ENCODE data around the gene SLC23A1.

Gene SLC23A1

DNA sequence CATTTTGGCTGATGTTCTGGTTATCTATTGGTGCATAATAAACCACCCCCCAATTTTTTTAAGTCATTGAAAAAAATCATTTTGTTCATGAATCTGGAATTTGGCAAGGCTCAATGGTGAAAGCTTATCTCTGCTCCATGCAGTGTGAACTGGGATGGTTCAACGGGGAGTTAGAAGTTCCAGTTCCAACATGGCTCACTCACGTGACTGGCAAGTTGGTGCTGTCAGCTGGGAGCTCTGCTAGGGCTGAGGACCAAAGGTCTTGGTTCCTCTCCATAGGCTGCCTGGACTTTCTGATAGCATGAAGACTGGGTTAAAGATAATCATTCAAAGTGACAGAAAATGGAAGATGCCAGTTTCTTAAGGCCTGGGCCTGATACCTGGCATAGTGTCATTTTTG lies 23.9 kb upstream of the SLC23A1 start:
- DNase-seq = no peak

DNA sequence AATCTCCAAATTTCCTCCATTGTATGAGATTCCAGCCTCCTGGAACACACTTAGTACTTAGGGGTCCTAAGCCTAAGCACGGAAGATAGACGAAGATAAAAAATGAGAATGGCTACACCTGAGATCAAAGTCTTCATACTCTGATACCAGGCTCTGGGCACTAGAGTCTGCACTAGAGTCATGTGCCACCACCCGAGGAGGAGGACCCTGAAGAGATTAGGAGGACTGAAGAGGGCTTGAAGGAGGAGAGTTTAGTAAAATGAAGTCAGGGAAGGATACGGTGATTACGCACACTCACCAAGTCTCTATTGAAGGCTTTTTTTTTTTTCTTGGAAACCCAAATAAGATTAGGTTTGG lies 21.4 kb upstream of the SLC23A1 start:
- DNase-seq = no peak

DNA sequence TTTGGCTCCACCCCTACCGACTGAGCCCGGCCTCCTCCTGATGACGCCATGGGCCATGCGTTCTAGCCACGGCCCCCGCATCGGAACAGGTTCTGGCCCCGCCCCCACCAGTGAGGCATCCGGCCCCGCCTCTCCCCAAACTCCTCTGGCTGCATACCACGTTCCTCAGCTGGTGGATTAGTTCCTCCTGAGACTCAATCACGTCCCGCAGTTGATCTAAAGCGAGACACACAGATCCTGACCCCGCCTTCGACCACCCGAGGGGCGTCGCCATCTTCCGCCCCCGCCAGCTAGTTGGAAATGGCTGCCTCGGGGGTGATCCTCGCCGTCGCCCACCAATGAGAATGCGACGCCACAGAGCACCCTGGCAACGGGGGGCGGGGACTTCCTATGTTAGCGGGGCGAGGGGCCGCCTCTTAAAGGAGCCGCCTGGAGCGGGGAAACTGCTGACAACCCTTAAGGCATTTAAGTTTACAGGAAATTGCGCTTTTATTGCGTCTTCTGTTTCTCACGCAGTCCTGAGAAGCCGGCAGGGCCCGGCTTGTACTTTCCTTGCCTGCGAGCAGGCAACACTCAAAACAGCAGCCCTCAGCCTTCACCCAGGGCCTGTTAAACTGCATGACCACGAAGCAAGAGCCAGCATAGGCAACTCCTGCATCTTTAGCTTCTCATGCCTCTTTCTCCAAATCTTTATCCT lies 20.8 kb upstream of the SLC23A1 start, which contains the start of gene SPATA24:
SPATA24 (minus strand) TSS at position 303 of the 697 bp plus-strand sequence; CDS start at position 274, 29 bp downstream.
- DNase-seq = peak; percentile 99

DNA sequence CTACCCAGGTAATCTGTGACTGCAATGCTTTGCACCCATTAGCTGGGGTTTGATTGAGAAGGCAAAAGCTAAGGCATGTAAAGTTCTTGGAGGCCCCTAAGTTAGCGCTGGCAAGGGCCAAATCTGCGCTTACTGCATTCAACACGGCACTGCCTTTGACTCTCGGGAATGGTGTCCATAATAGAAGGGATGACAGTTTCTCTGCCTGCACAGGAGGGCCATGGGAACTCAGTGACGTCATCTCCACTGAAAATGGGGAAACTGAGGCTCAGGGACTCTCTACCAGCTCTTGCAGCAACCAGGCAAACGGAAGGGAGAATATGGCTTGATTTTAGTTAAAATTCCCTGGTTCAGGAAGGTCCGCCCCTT lies 20.3 kb upstream of the SLC23A1 start:
- DNase-seq = no peak

DNA sequence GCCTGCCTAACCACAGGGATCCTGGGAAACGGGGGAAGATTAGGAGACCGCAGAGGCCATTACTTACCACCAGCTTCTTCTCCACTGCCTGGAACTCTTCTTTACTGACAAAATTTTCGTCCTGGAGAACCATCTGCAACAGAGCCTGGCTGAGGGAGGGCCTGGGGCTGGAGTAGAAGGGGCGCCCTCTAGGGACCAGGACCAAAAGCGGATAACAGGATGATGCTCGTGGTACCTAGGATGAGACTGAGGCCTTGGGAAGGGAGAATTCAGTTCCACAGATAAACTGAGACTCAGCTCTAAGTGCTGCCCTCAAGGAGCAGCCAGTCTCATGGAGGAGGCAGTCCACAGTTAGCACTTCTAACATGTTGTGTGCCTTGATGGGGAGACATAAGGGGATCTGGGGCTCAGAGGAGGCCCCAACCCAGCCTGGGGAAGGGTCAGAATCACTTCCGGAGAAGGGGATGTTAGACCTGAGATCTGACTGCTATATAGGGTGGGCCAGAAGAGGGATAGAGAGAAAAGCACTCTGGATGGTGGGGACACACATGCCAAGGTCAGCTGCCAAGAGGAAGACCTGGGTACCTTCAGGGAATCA lies 19.6 kb upstream of the SLC23A1 start:
- DNase-seq = peak; percentile 30 to 63 (median 48)

DNA sequence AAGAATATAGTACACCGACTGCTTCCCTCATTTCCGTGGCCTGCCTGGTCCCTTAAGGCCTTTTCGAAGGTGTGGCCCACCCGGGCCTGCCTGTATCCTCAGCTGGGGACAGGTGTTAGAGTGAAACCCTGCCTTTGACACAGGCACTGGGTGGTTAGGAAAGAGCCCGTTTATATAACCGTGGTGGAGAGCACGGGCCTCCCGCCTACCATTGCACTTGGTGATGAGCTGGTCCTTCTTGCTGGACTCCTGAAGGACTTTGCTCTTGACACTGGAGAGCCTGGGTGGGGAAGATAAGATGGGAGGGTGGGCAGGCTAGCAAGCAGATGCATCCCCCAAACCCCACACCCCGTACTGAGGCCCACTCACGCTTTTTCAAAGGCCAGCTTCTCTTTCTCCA lies 18.4 kb upstream of the SLC23A1 start:
- DNase-seq = no peak

DNA sequence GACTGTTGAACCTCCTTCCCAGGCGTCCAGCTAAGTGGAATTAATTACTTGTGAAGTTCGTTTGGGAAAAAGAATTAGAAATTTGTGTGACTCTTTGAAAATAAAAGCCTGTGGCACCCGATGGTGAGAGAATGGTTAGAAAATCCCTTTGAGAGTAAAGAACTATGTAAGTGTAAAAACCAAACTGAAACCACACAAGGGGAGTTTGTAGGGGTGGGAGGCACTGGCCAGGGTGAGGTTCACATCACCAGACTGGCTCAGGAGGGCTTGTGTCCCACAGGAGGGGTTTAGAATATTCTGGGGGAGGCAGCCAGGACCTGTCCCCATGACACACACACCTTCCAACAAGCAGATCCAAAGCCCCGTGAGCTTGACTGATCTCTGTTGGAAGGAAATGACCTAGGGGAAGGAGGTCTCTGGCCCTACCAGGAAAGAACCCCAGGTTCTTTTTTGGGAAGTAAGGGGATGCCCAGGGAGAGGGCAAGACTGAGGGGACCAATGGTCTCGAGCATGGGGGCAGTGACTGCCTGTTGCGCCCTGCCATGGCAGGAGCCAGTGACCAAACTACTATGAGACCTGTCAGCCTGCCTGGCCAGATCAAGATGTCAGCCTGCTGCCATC lies 16.5 kb upstream of the SLC23A1 start:
- no peak for DNase-seq

DNA sequence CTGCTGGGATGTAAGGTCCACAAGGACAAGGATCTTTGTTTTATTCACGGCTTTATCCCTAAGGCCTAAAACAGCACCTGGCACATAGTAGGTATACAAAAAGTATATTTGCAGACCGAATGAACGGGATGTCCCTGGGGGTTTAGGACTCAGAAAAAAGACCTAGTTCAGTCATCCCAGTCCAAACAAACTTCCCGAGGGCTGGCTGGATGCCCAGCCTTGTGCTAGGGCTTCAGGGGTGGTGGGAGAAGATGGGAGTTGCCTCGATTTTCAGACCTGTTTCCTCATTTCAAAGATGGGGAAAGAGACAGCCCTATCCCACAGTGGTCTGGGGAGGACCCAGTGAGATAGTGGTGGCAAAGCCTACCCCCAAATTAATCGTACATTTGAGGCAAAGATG lies 14.8 kb upstream of the SLC23A1 start:
- DNase-seq = no peak

DNA sequence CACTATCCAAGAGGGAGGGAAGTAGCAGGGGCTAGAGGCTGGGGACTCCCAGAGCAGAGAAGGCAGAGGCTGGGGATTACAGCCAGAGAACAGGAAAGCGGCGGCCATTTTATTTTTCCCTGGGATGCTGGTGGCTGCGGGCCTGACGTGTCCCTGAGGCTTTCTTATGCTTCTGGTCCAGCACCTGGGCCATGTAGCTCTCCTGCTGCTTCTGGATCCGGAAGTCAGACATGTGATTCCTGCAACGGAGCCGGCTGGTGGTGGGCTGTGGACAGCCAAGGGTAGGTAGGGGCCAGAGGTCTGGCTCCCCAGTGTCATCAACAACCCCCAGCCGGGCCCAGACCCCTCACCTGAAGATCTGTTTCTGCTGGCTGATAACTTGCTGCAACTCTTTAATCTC lies 13.6 kb upstream of the SLC23A1 start:
- no peak for DNase-seq

DNA sequence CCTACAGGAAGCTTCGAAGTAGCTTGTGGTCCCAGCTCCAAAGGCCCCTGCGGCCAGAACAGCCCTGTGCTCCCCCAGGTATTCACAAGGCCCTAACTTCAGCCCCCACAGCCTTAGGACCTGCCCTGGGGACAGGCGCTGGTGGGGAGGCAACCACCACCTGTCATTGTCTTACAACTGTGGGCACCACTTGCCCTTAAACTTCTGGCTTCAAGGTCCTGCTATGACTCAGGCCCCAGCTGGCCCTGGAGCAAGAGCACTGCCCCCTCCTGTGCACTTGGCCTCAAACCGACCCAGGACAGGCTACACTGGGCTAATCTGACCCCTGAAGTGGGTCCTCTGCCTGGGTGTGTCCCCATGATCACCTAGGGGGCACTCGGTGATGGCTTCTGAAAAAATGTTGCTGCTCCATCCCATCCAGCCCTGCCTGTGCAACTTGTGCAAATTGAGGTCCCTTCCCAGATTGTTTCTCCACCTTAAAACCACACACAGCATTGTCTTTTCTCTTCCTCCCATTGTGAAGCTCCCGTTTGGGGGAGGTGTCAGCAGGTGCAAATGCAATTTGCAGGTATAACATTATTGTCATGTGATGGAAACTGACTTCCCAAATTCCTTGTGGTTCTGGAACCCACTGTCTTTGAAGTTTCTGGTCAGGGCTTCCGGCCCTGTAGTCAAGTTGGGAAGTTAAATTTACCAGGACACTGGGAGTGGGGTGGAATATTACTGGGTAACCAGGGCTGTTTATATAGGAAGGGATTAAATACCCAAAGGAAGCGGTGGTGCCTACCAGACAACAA lies 12.9 kb upstream of the SLC23A1 start:
- no peak for DNase-seq

DNA sequence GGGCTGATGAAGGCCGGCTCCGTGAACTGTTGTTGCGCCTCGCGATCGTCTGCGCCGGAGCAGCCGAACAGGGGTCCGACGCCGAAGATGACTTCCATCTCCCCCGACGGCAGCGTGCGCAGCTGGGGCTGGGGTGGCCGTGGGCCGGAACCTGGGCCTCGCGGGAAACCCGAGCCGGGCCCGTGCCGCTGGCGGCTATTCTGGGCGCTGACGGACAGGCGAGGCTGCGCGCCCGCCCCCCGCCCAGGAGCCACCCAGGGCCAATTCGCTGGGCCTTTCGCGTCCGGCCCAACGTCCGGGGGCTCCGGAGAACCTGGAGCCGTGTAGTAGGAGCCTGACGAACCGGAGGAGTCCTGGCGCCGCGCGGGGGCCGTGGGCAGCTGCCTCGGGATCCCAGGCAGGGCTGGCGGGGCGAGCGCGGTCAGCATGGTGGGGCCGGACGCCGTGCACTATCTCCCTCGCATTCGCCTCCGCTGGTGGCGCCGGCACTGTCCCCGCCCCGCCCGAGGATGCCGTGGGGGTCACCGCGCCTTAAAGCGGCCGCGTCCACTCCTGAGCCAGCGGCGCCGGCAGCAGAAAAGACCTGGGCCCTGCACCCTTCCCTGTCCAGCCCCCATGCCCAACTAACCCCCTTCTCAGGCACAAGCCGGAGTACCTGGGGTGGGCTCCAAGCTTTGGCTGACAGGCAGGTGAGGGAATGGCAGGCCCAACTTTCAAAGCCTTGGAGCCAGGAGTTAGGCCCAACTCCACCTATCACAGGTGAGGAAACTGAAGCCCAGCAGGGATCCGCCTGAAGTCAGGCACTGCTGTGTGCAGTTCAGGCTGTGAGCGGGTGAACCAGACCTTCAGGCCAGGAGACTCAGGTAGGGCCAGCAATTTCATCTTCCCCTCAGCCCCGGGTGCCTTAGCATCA lies 11.8 kb upstream of the SLC23A1 start, which contains the start of gene PROB1:
PROB1 (minus strand) TSS at position 451 of the 913 bp plus-strand sequence; CDS start at position 428, 23 bp downstream.
- DNase-seq = no peak

DNA sequence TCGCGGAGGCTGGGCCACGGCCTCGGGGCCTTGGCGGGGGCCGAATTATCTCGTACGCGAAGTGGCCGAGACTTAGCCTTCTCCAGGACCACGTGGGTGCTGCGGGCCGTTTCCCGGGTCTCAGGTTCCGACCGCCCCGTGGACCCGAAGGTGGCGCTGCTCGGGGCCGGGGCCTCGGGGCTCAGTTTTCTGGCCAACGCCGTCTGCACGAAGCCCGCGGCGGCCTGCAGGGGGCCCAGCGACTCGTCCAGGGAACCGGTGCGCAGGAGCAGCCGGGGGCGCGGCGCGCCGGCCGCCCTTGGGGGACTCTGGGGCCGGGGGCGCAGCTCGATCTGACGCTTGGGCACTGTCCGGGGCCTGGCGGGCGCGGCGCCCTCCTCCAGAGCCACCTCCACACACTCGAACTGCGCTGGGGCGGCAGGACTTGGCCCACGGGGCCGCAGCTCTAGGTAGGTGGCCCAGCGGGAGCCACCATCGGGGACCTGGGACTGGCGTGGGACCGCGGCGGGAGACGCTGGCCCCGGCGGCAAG lies 11.1 kb upstream of the SLC23A1 start:
- DNase-seq = peak in 2 of 4 experiments; percentile 41 to 62

DNA sequence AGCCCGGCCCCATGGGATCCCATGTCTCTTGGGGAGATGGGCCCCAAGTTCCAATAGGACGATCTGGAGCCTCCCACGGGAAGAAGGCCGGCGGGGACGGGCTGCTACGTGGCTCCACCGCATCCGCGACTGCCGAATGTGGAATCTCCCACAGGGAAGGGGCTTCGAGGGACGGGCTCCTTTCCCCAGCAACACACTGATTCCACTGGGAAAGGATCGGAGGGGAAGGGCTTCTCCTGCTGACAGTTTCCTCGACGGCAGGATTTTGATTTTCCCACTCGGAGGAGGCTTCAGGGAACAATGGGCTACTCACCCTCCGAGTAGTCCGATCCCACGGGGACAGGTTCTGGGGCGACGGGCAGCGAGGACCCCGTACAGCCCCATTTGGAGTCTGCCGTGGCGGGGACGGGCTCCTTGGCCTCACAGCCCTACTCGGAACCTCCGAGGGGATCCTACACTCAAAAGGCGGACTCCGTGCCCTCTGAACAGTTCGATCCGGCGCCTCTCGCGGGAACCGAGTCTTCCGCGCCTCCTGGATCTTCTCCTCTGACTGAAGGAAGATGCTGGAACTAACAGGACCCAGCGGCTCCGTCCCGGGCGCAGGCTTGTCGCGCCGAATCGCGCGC lies 10.5 kb upstream of the SLC23A1 start:
- no peak for DNase-seq

DNA sequence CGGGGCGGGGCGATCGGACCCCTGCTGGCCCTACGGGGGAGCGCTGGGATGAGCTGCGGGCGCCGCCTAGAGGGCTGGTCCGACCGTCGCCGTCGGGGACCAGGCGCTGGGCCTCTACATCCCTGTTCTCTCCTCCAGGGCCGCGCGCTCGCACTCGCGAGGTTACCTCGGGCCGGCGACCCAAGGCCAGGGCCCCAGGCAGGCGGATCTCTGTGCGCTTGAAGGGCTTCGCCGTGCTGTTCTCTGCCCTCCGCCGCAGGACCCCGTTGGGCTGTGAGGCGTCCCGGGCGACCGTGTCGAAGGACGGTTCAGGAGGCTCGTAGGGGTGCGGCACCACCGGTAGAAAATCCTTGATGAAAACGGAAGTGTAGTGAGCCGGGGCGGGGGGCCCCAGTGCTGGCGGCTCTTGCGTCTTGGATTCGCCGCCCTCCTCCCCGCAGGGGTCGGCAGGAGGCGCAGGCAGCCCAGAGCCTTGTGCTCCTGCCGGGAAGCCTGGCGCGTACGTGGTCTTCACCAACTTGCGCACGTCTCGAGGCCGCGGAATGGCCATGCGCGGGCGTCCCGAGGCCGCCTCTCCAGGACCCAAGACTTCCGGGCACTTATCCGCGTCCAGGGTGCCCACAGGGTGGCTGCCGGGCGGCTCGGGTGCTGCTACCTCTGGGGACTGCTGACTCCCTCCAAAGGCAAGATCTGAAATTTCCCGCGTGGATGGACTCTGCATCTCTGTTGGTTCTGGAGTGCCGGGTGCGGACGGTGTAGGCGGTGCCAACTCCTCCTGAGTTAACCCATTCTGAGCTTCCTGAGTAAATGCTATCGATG lies 9.8 kb upstream of the SLC23A1 start:
- peak; percentile 61 to 81 (median 68) for DNase-seq

DNA sequence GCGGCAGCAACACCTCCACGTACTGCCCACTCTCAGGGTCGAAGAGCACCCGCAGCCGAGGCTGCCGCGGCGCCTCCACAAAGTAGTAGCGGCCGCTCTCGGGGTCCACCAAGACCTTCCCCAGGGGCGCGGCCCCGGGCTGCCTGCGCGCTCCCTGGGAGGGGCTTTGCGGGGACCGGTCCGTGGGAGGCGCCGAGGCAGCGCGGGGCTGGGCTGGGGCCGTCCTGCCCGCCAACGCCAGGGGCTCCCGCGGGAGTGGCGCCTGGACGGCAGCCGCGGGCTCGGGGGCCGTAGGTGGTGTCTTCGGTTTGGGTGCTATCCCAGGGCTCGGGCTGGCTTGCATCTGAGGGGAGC lies 9.2 kb upstream of the SLC23A1 start:
- DNase-seq = no peak

DNA sequence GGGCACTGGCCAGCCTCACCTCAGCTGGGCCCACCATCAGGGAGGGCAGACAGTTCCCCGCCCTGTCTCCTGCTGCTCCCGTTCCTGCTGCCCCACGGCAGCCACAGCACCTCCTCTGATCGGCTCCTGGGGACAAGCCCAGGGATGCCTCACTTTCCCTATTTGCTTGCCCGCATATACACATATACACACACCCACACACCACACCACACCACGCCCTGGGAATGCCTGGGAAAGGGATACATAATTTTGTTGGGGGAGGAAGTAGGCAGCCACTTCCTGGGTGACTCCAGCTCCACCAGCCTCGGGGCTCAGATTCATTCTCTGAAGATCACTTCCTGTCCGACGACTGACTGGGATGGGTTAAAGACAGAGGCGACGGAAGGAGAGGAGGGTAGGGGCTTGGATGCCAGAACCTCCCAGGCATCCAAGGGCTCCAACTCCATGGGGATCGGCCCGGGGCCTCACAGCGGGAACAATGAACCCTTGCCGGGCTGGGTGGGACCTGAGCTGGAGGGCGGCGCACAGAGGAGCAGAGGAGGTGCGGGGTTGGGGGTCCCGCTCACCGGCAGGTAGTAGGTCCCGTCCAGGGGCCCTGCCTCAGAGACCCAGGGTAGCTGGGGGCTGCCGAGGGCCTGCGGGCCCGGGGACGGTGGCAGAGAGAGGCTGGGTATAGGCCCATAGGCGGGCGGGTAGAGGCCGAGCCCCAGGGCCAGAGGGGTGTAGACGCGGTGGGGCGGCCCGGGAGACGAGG lies 8.7 kb upstream of the SLC23A1 start:
- DNase-seq = peak; percentile 20 to 53 (median 48)

DNA sequence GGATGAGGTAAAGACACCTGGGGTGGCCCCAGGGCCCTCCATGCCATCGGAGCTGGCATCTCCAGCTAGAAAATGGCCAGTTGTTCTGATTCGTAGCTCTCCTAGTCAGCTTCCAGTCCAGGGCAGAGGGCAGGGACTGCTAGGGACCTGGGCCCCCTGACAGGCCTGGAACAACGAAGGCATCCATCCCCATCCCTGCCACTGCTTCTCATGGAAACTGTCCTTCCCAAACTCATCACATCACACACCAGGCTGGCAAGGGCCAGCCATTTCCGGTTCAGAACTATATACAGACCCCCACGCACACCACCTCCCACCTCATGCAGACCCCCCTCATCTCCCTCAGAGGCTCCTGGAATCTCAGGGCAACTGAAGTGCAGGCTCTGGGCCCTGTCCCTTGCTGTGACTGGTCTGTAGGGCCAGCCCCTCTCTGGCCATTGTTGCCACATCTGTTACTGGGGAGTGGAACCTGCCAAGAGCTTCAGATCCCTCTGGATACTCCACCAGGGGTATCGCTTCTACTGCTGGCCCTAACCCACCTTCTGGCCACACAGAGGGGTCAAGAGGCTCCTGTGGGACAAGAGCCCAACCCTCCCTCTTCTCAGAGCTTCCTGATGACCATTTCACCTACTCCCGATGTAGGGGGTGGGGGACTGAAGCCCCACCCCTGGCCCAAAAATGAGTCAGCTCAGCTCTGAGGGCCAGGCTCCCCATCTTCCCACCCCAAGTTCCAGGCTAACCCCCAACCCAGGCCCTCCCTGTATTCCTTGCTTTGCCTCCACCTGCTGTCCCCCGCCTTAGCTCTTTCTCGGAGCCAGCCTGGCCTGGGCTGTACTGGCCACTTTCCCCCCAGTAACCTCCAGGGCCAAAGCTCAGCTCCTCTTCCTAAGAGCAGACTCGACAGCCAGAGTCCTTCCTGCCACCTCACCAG lies 7.8 kb upstream of the SLC23A1 start:
- DNase-seq = no peak

All from suppressor macrophage (primary cell).